KOPT-K1 (cell line): Measurements from ENCODE around the gene PPIA.
A peak's percentile ranks its signal among the peaks of the same experiment; 100 is the strongest.
"Not testable (repeated sequence)": the region's sequence is repeated elsewhere in the genome, so short reads cannot be mapped to it uniquely, and the experiment has no call there.

Source experiments
- H3K27ac ChIP-seq: fragments of 200-600 bp; sonication (generic); 2 replicates; pipeline ENCODE4 v1.5.1; 2016; ENCODE audit warnings: antibody characterized with exemption, mild to moderate bottlenecking, low read depth, low read length; ENCODE audit not compliant: poor library complexity, severe bottlenecking
- H3K36me3 ChIP-seq: fragments of 200-600 bp; sonication (generic); 2 replicates; pipeline ENCODE4 v1.5.1; 2017; ENCODE audit warnings: antibody characterized with exemption, mild to moderate bottlenecking, low read length, moderate library complexity; ENCODE audit not compliant: insufficient read depth
- H3K9me3 ChIP-seq: fragments of 200-600 bp; sonication (generic); 2 replicates; pipeline ENCODE4 v1.5.1; 2017; ENCODE audit warnings: antibody characterized with exemption, low read length, mild to moderate bottlenecking; ENCODE audit not compliant: insufficient read depth, poor library complexity, severe bottlenecking

The PPIA gene

GRCh38 chr7:44814919-44815318 is 18.4 kb downstream of the PPIA start:
- no peaks in the 10 kb centered on the region for H3K9me3 ChIP-seq
- H3K27ac ChIP-seq: no peak overlapping the region
- no peaks in the 10 kb centered on the region for H3K36me3 ChIP-seq

- no peaks in the 10 kb centered on the region for H3K9me3 ChIP-seq
- peaks cover 25% of the 10 kb centered on the region for H3K36me3 ChIP-seq
- H3K27ac ChIP-seq: no peak overlapping the region
Observed at GRCh38 chr7:44819292-44819691, 22.8 kb downstream of the PPIA start.

GRCh38 chr7:44823255-44823781 is 26.8 kb downstream of the PPIA start:
- no peaks in the 10 kb centered on the region for H3K9me3 ChIP-seq
- no peak overlapping the region for H3K27ac ChIP-seq
- H3K36me3 ChIP-seq: peaks cover 65% of the 10 kb centered on the region

- Histone ChIP-seq H3K27ac (no peak overlapping the region), H3K36me3 (peaks cover 82% of the 10 kb centered on the region), H3K9me3 (no peaks in the 10 kb centered on the region)
Observed at GRCh38 chr7:44824894-44825526, 28.5 kb downstream of the PPIA start.

- no peak overlapping the region for H3K27ac ChIP-seq
- peaks cover 100% of the 10 kb centered on the region for H3K36me3 ChIP-seq
- H3K9me3 ChIP-seq: no peaks in the 10 kb centered on the region
Observed at GRCh38 chr7:44827567-44827966, 31.1 kb downstream of the PPIA start.

- Histone ChIP-seq H3K36me3 (peaks cover 97% of the 10 kb centered on the region), H3K27ac (no peak overlapping the region), H3K9me3 (no peaks in the 10 kb centered on the region)
Observed at GRCh38 chr7:44838751-44839150, 42.3 kb downstream of the PPIA start.

- not testable (repeated sequence) for H3K9me3 ChIP-seq, H3K27ac ChIP-seq
- H3K36me3 ChIP-seq: peaks cover 67% of the 10 kb centered on the region
Observed at GRCh38 chr7:44842675-44843074, 46.2 kb downstream of the PPIA start.

GRCh38 chr7:44843440-44843839 is 47.0 kb downstream of the PPIA start:
- H3K36me3 ChIP-seq: peaks cover 61% of the 10 kb centered on the region
- H3K27ac ChIP-seq, H3K9me3 ChIP-seq: not testable (repeated sequence)

- Histone ChIP-seq H3K27ac (no peak overlapping the region), H3K36me3 (peaks cover 41% of the 10 kb centered on the region), H3K9me3 (no peaks in the 10 kb centered on the region)
Observed at GRCh38 chr7:44845451-44845850, 49.0 kb downstream of the PPIA start.

- H3K27ac ChIP-seq: peak overlapping the region; percentile 86
- peaks cover 32% of the 10 kb centered on the region for H3K36me3 ChIP-seq
- H3K9me3 ChIP-seq: not testable (repeated sequence)
Observed at GRCh38 chr7:44846390-44846789, 49.9 kb downstream of the PPIA start.

GRCh38 chr7:44846816-44847508 is 50.5 kb downstream of the PPIA start:
- Histone ChIP-seq H3K9me3 (no peaks in the 10 kb centered on the region), H3K36me3 (peaks cover 26% of the 10 kb centered on the region), H3K27ac (peak overlapping the region; percentile 86)

- Histone ChIP-seq H3K9me3 (no peaks in the 10 kb centered on the region), H3K36me3 (peaks cover 20% of the 10 kb centered on the region)
Observed at GRCh38 chr7:44847509-44847919, 51.0 kb downstream of the PPIA start.

GRCh38 chr7:44847920-44848634 is 51.6 kb downstream of the PPIA start, which contains the start of gene H2AZ2:
TSS of gene H2AZ2 (minus strand) at chr7:44848087. CDS start at chr7:44847971, 116 bp downstream.
- Histone ChIP-seq H3K36me3 (peaks cover 16% of the 10 kb centered on the region), H3K27ac (peak within 1 kb of the TSS; percentile 86), H3K9me3 (no peaks in the 10 kb centered on the region)

More at GRCh38 chr7:44847509-44847919, 51.0 kb downstream of the PPIA start:
- peak overlapping the region; percentile 86 for H3K27ac ChIP-seq

GRCh38 chr7:44849259-44849884 is 52.9 kb downstream of the PPIA start:
- H3K9me3 ChIP-seq: no peaks in the 10 kb centered on the region
- peak overlapping the region; percentile 86 for H3K27ac ChIP-seq
- peaks cover 3% of the 10 kb centered on the region; the same call in 1 of the 2 replicates for H3K36me3 ChIP-seq
